HepG2 (cell line): Measurements from ENCODE around the gene SH3TC2. TPM values are rescaled to one million over a fixed set of nuclear protein-coding genes. Genes with fewer than 3 reads are reported as not detected.

Experiments used
- ATAC-seq: fragments of 200-7000 bp; cut with Tn5 transposase; 3 replicates; pipeline ENCODE4 v1.9.1; 2020; ENCODE audit warnings: mild to moderate bottlenecking, moderate library complexity
- BruUV-seq: library from RNA; stranded (reverse); fragments of 400-500 nt; replicated peaks from 2 replicates; lab custom pipeline; 2021; lab: Mats Ljungman, UMichigan
- CTCF ChIA-PET: fragments of 300-600 bp; formaldehyde crosslinking; extraction: SDS; loops from one replicate; lab custom pipeline; 2021; ENCODE audit warnings: low total read pairs, inconsistent platforms, low intra/inter-chr PET ratio; lab: Yijun Ruan, JAX
- POLR2A ChIA-PET: fragments of 350-600 bp; sonication (Branson Sonifier 250); formaldehyde crosslinking; loops from one replicate; lab custom pipeline; 2020; ENCODE audit warnings: antibody characterized with exemption, inconsistent platforms; lab: Yijun Ruan, JAX
- DNase-seq: peaks from one replicate; pipeline ENCODE4 v3.0.0-alpha.2; 2015; ENCODE audit warnings: low spot score
- FAIRE-seq: peaks from 3 replicates; lab custom pipeline; 2011; peaks lifted over from hg19 to GRCh38; lab: Jason Lieb, UNC
- H2AFZ ChIP-seq: one replicate; pipeline ENCODE4 v1.6.1; 2011; ENCODE audit warnings: low read length, inconsistent platforms
- H3K27ac ChIP-seq: fragments of 300-600 bp; 3 replicates; pipeline ENCODE4 v1.8.0; 2011; ENCODE audit warnings: mixed run types, mild to moderate bottlenecking, mixed read lengths, low read length, inconsistent platforms; ENCODE audit not compliant: insufficient read depth; ENCODE audit errors: extremely low read length
- H3K27me3 ChIP-seq, 2 experiments: fragments of 200-600 bp in 1 of 2; 2 replicates in 1 of 2; 3 replicates in 1 of 2; pipeline versions ENCODE4 v1.6.0 to v1.8.0; 2011; ENCODE audit warnings: low read length in 2 of 2, mild to moderate bottlenecking in 2 of 2, moderate library complexity in 2 of 2, inconsistent platforms in 1 of 2; ENCODE audit not compliant: insufficient read depth in 2 of 2, control insufficient read depth in 1 of 2
- H3K36me3 ChIP-seq, 2 experiments: fragments of 200-600 bp in 1 of 2; replicated peaks in 1 of 2; 2 replicates in 1 of 2; 3 replicates in 1 of 2; pipeline versions ENCODE4 v1.5.1 to v1.8.0; 2011; ENCODE audit warnings: low read length in 2 of 2, inconsistent platforms in 1 of 2; ENCODE audit not compliant: insufficient read depth in 2 of 2, control insufficient read depth in 1 of 2
- H3K4me1 ChIP-seq: 2 replicates; pipeline ENCODE4 v1.5.1; 2012; ENCODE audit warnings: low read length, inconsistent platforms; ENCODE audit not compliant: insufficient read depth
- H3K4me2 ChIP-seq: 2 replicates; pipeline ENCODE4 v1.6.0; 2011; ENCODE audit warnings: low read depth, low read length, inconsistent platforms
- H3K4me3 ChIP-seq, 3 experiments: fragments of 200-600 bp in 1 of 3; sonication (generic), shearing (Covaris generic) in 1 of 3; replicated peaks in 1 of 3; 2 replicates each; pipeline ENCODE4 v1.5.1; 2011 to 2016; ENCODE audit warnings: low read length in 3 of 3, inconsistent platforms in 2 of 3, low read depth in 2 of 3, mild to moderate bottlenecking in 2 of 3, control low read depth in 1 of 3, mixed read lengths in 1 of 3; ENCODE audit not compliant: insufficient read depth in 1 of 3
- H3K79me2 ChIP-seq: one replicate; pipeline ENCODE4 v1.6.1; 2011; ENCODE audit warnings: low read length, inconsistent platforms; ENCODE audit not compliant: insufficient read depth
- H3K9ac ChIP-seq: 2 replicates; pipeline ENCODE4 v1.6.0; 2011; ENCODE audit warnings: mild to moderate bottlenecking, low read depth, low read length, inconsistent platforms; ENCODE audit not compliant: insufficient read depth
- H3K9me3 ChIP-seq: 2 replicates; pipeline ENCODE4 v1.5.1; 2012; ENCODE audit warnings: mild to moderate bottlenecking, low read length
- H4K20me1 ChIP-seq: 2 replicates; pipeline ENCODE4 v1.6.0; 2011; ENCODE audit warnings: inconsistent platforms, mild to moderate bottlenecking, low read length, moderate library complexity; ENCODE audit not compliant: insufficient read depth
- ESRRA ChIP-seq: sonication (generic); formaldehyde crosslinking; IDR thresholded peaks from 2 replicates; pipeline ENCODE4 v1.5.1; 2020; ENCODE audit warnings: mild to moderate bottlenecking, low read depth, missing genetic modification reagents
- GABPB1 ChIP-seq: IDR thresholded peaks from 2 replicates; pipeline ENCODE4 v1.6.1; 2016; ENCODE audit warnings: mild to moderate bottlenecking, missing genetic modification reagents, moderate library complexity, missing compliant biosample characterization
- KMT2B ChIP-seq: IDR thresholded peaks from 2 replicates; pipeline ENCODE4 v1.6.1; 2016; ENCODE audit warnings: missing genetic modification reagents, missing compliant biosample characterization
- MAZ ChIP-seq, 2 experiments: sonication (generic) in 1 of 2; formaldehyde crosslinking in 1 of 2; IDR thresholded peaks; 2 replicates each; pipeline versions ENCODE4 v1.5.0 to v1.6.1; 2012 to 2020; ENCODE audit warnings: low read depth in 2 of 2, mild to moderate bottlenecking in 2 of 2, borderline replicate concordance in 1 of 2, improper control_type of control experiment in 1 of 2, low read length in 1 of 2, missing genetic modification reagents in 1 of 2, moderate library complexity in 1 of 2
- MEIS2 ChIP-seq: sonication (generic); formaldehyde crosslinking; IDR thresholded peaks from 2 replicates; pipeline ENCODE4 v1.9.0; 2021; ENCODE audit warnings: mild to moderate bottlenecking, missing genetic modification reagents
- PRMT3 ChIP-seq: sonication (generic); formaldehyde crosslinking; IDR thresholded peaks from 2 replicates; pipeline ENCODE4 v1.8.1; 2022; ENCODE audit warnings: low read depth, mild to moderate bottlenecking, moderate library complexity, missing genetic modification reagents, borderline replicate concordance
- SMC3 ChIP-seq: IDR thresholded peaks from 2 replicates; pipeline ENCODE4 v1.6.1; 2011; ENCODE audit warnings: low read length, improper control_type of control experiment
- SRF ChIP-seq: IDR thresholded peaks from 2 replicates; pipeline ENCODE4 v1.6.1; 2011; ENCODE audit warnings: mild to moderate bottlenecking, low read depth, low read length, moderate library complexity
- TCF12 ChIP-seq, 2 experiments: fragments of 450-650 bp in 1 of 2; sonication (generic) in 1 of 2; formaldehyde crosslinking in 1 of 2; IDR thresholded peaks; 2 replicates each; pipeline versions ENCODE4 v1.6.1 to v1.8.0; 2017 to 2022; ENCODE audit warnings: antibody characterized with exemption in 1 of 2, mild to moderate bottlenecking in 1 of 2, missing genetic modification reagents in 1 of 2, moderate library complexity in 1 of 2
- TGIF2 ChIP-seq: IDR thresholded peaks from 2 replicates; pipeline ENCODE4 v1.6.1; 2016; ENCODE audit warnings: control low read depth, missing compliant biosample characterization
- ZNF160 ChIP-seq: sonication (generic); formaldehyde crosslinking; IDR thresholded peaks from 2 replicates; pipeline ENCODE4 v1.8.0; 2022; ENCODE audit warnings: mild to moderate bottlenecking, inconsistent platforms, missing genetic modification reagents
- ZNF180 ChIP-seq: sonication (generic); formaldehyde crosslinking; IDR thresholded peaks from 2 replicates; pipeline ENCODE4 v1.4.0; 2020; ENCODE audit warnings: low read depth, missing genetic modification reagents, borderline replicate concordance
- ZNF253 ChIP-seq: sonication (generic); formaldehyde crosslinking; IDR thresholded peaks from 2 replicates; pipeline ENCODE4 v1.8.0; 2022; ENCODE audit warnings: mild to moderate bottlenecking, missing genetic modification reagents, borderline replicate concordance
- ZNF362 ChIP-seq: sonication (generic); formaldehyde crosslinking; IDR thresholded peaks from 2 replicates; pipeline ENCODE4 v1.4.0; 2020; ENCODE audit warnings: missing genetic modification reagents, mild to moderate bottlenecking, borderline replicate concordance
- WGBS: methylation state at CpG from one replicate; pipeline ENCODE4 v1.1.6; 2017; ENCODE audit warnings: low lambda C conversion rate; 5-methylcytosine and 5-hydroxymethylcytosine counted together
- in situ Hi-C: cut with HindIII; loops from 2 replicates; pipeline ENCODE4 v1.10.0; 2017; ENCODE audit warnings: low pct_unique_long_range_greater_than_20kb; ENCODE audit not compliant: extremely low pct_ligation_motif_present
- intact Hi-C: fragments of 100-400 bp; cut with micrococcal nuclease; formaldehyde crosslinking; loops from one replicate; pipeline ENCODE4 v1.10.0; 2022; ENCODE audit not compliant: unreplicated experiment
- polyA plus RNA-seq, 8 experiments: library from polyadenylated mRNA; depleted of rRNA in 3 of 8; stranded (reverse) in 7 of 8; unstranded in 1 of 8; fragments of >200 nt; fragmentation: Illumina TruSeq in 4 of 8; extraction: Trizol in 4 of 8; gene quantifications; 2 replicates each; pipeline versions ENCODE4 v1.2.1 to v1.2.3, GENCODE V29; 2011 to 2016; ENCODE audit warnings: low read depth in 4 of 8, missing spikeins in 1 of 8, mixed read lengths in 1 of 8; ENCODE audit not compliant: insufficient read depth in 1 of 8
- total RNA-seq, 5 experiments: library from RNA; depleted of rRNA; stranded (reverse); fragments of >200 nt; fragmentation: Illumina TruSeq; extraction: Trizol; gene quantifications; 2 replicates each; pipeline ENCODE4 v1.2.3, GENCODE V29; 2016; ENCODE audit warnings: low read depth in 1 of 5
- TF ChIP-seq, protein P1 (sequence below): sonication (generic); formaldehyde crosslinking; IDR thresholded peaks from 2 replicates; pipeline ENCODE4 v1.4.0; 2020; ENCODE audit warnings: mild to moderate bottlenecking, missing genetic modification reagents
- TF ChIP-seq, protein P2 (sequence below): sonication (generic); formaldehyde crosslinking; IDR thresholded peaks from 2 replicates; pipeline ENCODE4 v1.8.1; 2022; ENCODE audit warnings: low read depth, mild to moderate bottlenecking, missing genetic modification reagents

The SH3TC2 gene
- total and polyA plus RNA-seq, 2 of the 13 experiments (the other 11 are each of a cell fraction or from before 2014, with no cell fraction given): 0.34 to 0.71 TPM

DNA sequence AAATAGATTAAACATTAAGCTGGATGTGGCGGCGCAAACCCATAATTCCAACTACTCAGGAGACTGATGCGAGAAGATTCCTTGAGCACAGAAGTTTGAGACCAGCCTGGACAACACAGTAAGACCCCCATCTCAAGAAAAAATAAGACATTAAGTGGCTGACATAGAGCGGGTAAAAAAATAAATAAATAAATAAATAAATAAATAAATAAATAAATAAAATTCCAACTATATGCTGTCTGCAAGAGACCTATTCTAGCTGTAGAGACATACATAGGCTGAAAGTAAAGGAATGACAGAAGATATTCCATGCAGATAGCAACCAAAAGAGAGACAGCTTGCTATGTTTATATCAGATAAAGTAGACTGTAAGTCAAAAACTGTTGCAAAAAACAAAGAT is 17.4 kb upstream of the SH3TC2 start:
- H4K20me1 ChIP-seq: no peaks in the 10 kb centered on the region
- no peak overlapping the region for H3K27ac ChIP-seq
- DNase-seq (no peak), FAIRE-seq (no peak), ATAC-seq (no peak)
- H2AFZ ChIP-seq: no peak overlapping the region
- no TSS peak for BruUV-seq
- intact Hi-C loops (no loop called here), in situ Hi-C loops (no loop called here)
- no peaks in the 10 kb centered on the region for H3K79me2 ChIP-seq
- H3K4me2 ChIP-seq: no peak overlapping the region
- no peaks in the 10 kb centered on the region for H3K4me1 ChIP-seq
- H3K9ac ChIP-seq: no peak overlapping the region
- WGBS: 65% methylated on average over 4 of the region's 4 CpGs
- no peaks in the 10 kb centered on the region for H3K36me3 ChIP-seq
- H3K9me3 ChIP-seq: no peaks in the 10 kb centered on the region
- ChIA-PET CTCF (no interaction called here), POLR2A (no interaction called here)
- 0 out of 5 replicates have a peak, but pooled peaks cover 0 to 4% of the 10 kb centered on the region in 2 experiments for H3K27me3 ChIP-seq
- no peak overlapping the region for H3K4me3 ChIP-seq
- TF ChIP-seq MEIS2 (CRISPR knock-in tag): no peak
- TF ChIP-seq ESRRA (CRISPR knock-in tag): no peak
- TF ChIP-seq, protein P1, sequence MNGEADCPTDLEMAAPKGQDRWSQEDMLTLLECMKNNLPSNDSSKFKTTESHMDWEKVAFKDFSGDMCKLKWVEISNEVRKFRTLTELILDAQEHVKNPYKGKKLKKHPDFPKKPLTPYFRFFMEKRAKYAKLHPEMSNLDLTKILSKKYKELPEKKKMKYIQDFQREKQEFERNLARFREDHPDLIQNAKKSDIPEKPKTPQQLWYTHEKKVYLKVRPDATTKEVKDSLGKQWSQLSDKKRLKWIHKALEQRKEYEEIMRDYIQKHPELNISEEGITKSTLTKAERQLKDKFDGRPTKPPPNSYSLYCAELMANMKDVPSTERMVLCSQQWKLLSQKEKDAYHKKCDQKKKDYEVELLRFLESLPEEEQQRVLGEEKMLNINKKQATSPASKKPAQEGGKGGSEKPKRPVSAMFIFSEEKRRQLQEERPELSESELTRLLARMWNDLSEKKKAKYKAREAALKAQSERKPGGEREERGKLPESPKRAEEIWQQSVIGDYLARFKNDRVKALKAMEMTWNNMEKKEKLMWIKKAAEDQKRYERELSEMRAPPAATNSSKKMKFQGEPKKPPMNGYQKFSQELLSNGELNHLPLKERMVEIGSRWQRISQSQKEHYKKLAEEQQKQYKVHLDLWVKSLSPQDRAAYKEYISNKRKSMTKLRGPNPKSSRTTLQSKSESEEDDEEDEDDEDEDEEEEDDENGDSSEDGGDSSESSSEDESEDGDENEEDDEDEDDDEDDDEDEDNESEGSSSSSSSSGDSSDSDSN: no peak
- no peak for TF ChIP-seq KMT2B (CRISPR knock-in tag)
- no peak for TF ChIP-seq ZNF362 (CRISPR knock-in tag)
- TF ChIP-seq, protein P2, sequence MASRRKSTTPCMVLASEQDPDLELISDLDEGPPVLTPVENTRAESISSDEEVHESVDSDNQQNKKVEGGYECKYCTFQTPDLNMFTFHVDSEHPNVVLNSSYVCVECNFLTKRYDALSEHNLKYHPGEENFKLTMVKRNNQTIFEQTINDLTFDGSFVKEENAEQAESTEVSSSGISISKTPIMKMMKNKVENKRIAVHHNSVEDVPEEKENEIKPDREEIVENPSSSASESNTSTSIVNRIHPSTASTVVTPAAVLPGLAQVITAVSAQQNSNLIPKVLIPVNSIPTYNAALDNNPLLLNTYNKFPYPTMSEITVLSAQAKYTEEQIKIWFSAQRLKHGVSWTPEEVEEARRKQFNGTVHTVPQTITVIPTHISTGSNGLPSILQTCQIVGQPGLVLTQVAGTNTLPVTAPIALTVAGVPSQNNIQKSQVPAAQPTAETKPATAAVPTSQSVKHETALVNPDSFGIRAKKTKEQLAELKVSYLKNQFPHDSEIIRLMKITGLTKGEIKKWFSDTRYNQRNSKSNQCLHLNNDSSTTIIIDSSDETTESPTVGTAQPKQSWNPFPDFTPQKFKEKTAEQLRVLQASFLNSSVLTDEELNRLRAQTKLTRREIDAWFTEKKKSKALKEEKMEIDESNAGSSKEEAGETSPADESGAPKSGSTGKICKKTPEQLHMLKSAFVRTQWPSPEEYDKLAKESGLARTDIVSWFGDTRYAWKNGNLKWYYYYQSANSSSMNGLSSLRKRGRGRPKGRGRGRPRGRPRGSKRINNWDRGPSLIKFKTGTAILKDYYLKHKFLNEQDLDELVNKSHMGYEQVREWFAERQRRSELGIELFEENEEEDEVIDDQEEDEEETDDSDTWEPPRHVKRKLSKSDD (CRISPR knock-in tag): no peak
- TF ChIP-seq MAZ (IDR thresholded peaks at IDR 0.05; ENCODE audit: borderline replicate concordance, low read depth, low read length): no peak
- no peak for TF ChIP-seq MAZ (CRISPR knock-in tag; IDR thresholded peaks at IDR 0.05; ENCODE audit: low read depth)
- no peak for TF ChIP-seq ZNF160 (CRISPR knock-in tag)
- TF ChIP-seq ZNF180 (CRISPR knock-in tag): no peak
- no peak for TF ChIP-seq SMC3
- TF ChIP-seq TCF12 (IDR thresholded peaks at IDR 0.05): no peak
- no peak for TF ChIP-seq TCF12 (CRISPR knock-in tag; IDR thresholded peaks at IDR 0.05)
- no peak for TF ChIP-seq TGIF2 (CRISPR knock-in tag)
- TF ChIP-seq GABPB1: no peak
- TF ChIP-seq PRMT3 (CRISPR knock-in tag): no peak
- no peak for TF ChIP-seq ZNF253 (CRISPR knock-in tag)
- no peak for TF ChIP-seq SRF
